Spleen (tissue), 11 donors: Measurements from ENCODE around the gene MRGPRD. TPM values are rescaled to one million over a fixed set of nuclear protein-coding genes. Genes with fewer than 3 reads are reported as not detected.
A peak's percentile ranks its signal among the peaks of the same experiment; 100 is the strongest.

Experiments used
- DNase-seq: peaks from one replicate; pipeline ENCODE4 v3.0.0-alpha.2; 2020
- H3K27ac ChIP-seq, 8 donors: fragments of 200-600 bp; sonication (generic) in 7 of 8; 1 replicate in 4 of 8; 2 replicates in 4 of 8; pipeline versions ENCODE4 v1.5.0 to v1.8.0; 2016 to 2021; ENCODE audit warnings: inconsistent platforms in 4 of 8, mild to moderate bottlenecking in 4 of 8, moderate library complexity in 1 of 8
- H3K27me3 ChIP-seq, 7 donors: fragments of 200-600 bp; sonication (generic) in 6 of 7; replicated peaks in 1 of 7; 1 replicate in 4 of 7; 2 replicates in 3 of 7; pipeline versions ENCODE4 v1.5.0 to v1.8.0; 2016 to 2021; ENCODE audit warnings: inconsistent platforms in 3 of 7, mild to moderate bottlenecking in 1 of 7
- H3K36me3 ChIP-seq, 6 donors: fragments of 200-600 bp; sonication (generic) in 5 of 6; 1 replicate in 4 of 6; 2 replicates in 2 of 6; pipeline versions ENCODE4 v1.5.0 to v1.8.0; 2016 to 2021; ENCODE audit warnings: inconsistent platforms in 2 of 6
- H3K4me1 ChIP-seq, 6 donors: fragments of 200-600 bp; sonication (generic) in 5 of 6; 1 replicate in 3 of 6; 2 replicates in 3 of 6; pipeline versions ENCODE4 v1.5.0 to v1.8.0; 2016 to 2021; ENCODE audit warnings: inconsistent platforms in 3 of 6
- H3K4me3 ChIP-seq, 8 donors: fragments of 200-600 bp; sonication (generic) in 7 of 8; 1 replicate in 4 of 8; 2 replicates in 4 of 8; pipeline versions ENCODE4 v1.5.0 to v1.8.0; 2016 to 2021; ENCODE audit warnings: inconsistent platforms in 4 of 8, mild to moderate bottlenecking in 4 of 8, moderate library complexity in 2 of 8
- H3K9me3 ChIP-seq, 8 donors: fragments of 200-600 bp; sonication (generic) in 7 of 8; 1 replicate in 4 of 8; 2 replicates in 4 of 8; pipeline versions ENCODE4 v1.5.0 to v1.8.0; 2016 to 2021; ENCODE audit warnings: inconsistent platforms in 4 of 8
- CTCF ChIP-seq, 11 experiments: fragments of 200-600 bp in 7 of 11; fragments of 450-650 bp in 4 of 11; sonication (generic) in 4 of 11; IDR thresholded peaks in 8 of 11; conservative IDR thresholded peaks in 3 of 11; 1 replicate in 7 of 11; 2 replicates in 4 of 11; pipeline versions ENCODE4 v1.4.0 to v1.8.0; 2016 to 2021; ENCODE audit warnings: antibody characterized with exemption in 11 of 11, inconsistent platforms in 4 of 11, mild to moderate bottlenecking in 1 of 11
- POLR2A ChIP-seq, 3 donors: fragments of 450-650 bp; IDR thresholded peaks; one replicate each; pipeline ENCODE4 v1.5.1; 2017; ENCODE audit warnings: antibody characterized with exemption in 3 of 3, mild to moderate bottlenecking in 1 of 3
- POLR2AphosphoS5 ChIP-seq, 3 donors: sonication (generic); formaldehyde crosslinking; IDR thresholded peaks; one replicate each; pipeline ENCODE4 v1.5.1; 2017; ENCODE audit warnings: antibody characterized with exemption in 3 of 3
- WGBS, 5 donors: extraction: QIAGEN DNeasy Blood & Tissue Kit in 3 of 5; methylation state at CpG; one replicate each; pipeline versions ENCODE4 v1.1.5 to v1.1.7; 2013 to 2018; 5-methylcytosine and 5-hydroxymethylcytosine counted together
- intact Hi-C: fragments of 100-400 bp; cut with DNase I; formaldehyde crosslinking; loops from one replicate; pipeline ENCODE4 v1.15.0; 2023; ENCODE audit warnings: low total_unique reads
- polyA plus RNA-seq, 3 donors: library from polyadenylated mRNA; stranded (reverse); fragments of 200-250 nt; gene quantifications; one replicate each; pipeline ENCODE4 v1.2.1, GENCODE V29; 2013
- total RNA-seq, 7 donors: library from RNA; depleted of rRNA in 3 of 7; stranded (reverse); fragments of >200 nt in 3 of 7; fragmentation: NEBNext Ultra II Directional in 4 of 7; extraction: Animal tissue kit (Norgen Biotek cat#: 25700) in 4 of 7; gene quantifications; one replicate each; pipeline versions ENCODE4 v1.1.0 to v1.2.1, GENCODE V29; 2016 to 2021
- donor health status: healthy with polysubstance abuse.
- donor health status: DM: no; HTN: no; CAD: no; lungs with moderate emphysema.
- donor health status: DM: no; HTN: no; CAD: no.
- donor health status: Bipolar disorder and iron deficiency.
- donor health status: healthy.
- donor health status: DM: no; HTN: no; CAD: no.
- donor health status: DM: yes; HTN: yes; CAD: no.

Gene MRGPRD
- total and polyA plus RNA-seq, 10 donors, result not detected

- Histone ChIP-seq H3K9me3 (no peaks in the 10 kb centered on the region), H3K27me3 (peaks cover 0 to 81% (median 57%) of the 10 kb centered on the region in 7 donors), H3K36me3 (peaks cover 0 to 14% (median 0%) of the 10 kb centered on the region in 6 donors), H3K27ac (peak overlapping the region in 7 of 8 donors; percentile 54 to 82 (median 75)), H3K4me1 (peaks cover 0 to 73% (median 34%) of the 10 kb centered on the region in 6 donors), H3K4me3 (no peak overlapping the region)
- intact Hi-C loops, result no loop called here
- TF ChIP-seq CTCF (IDR thresholded peaks at IDR 0.05 in 8 of 11, conservative IDR thresholded peaks at IDR 0.05 in 3 of 11) (no peak), POLR2AphosphoS5 (IDR thresholded peaks at IDR 0.05) (no peak), POLR2A (IDR thresholded peaks at IDR 0.05) (no peak)
- peak; percentile 56 for DNase-seq
- 62 to 73% (median 69%) methylated on average over 8 to 16 of the region's 16 CpGs for WGBS, 5 donors
Observed at GRCh38 chr11:69009441-69010211, 28.8 kb upstream of the MRGPRD start.

- intact Hi-C loops, result no loop called here
Observed at GRCh38 chr11:69008737-69009440, 28.1 kb upstream of the MRGPRD start.

GRCh38 chr11:69007975-69008381 lies 27.2 kb upstream of the MRGPRD start:
- Histone ChIP-seq H3K27ac (peak overlapping the region; percentile 19 to 82 (median 74)), H3K4me3 (no peak overlapping the region), H3K9me3 (no peaks in the 10 kb centered on the region), H3K36me3 (peaks cover 0 to 20% (median 0%) of the 10 kb centered on the region in 6 donors), H3K27me3 (peaks cover 0 to 81% (median 47%) of the 10 kb centered on the region in 7 donors), H3K4me1 (peaks cover 0 to 61% (median 18%) of the 10 kb centered on the region in 6 donors)
- TF ChIP-seq POLR2AphosphoS5 (IDR thresholded peaks at IDR 0.05) (peak in 2 of 3 donors; percentile 28 to 57), POLR2A (IDR thresholded peaks at IDR 0.05) (no peak)
- 63 to 80% (median 76%) methylated on average over 8 of the region's 8 CpGs for WGBS, 5 donors
- intact Hi-C loops, result no loop called here
- peak; percentile 43 for DNase-seq

More at GRCh38 chr11:69008737-69009440, 28.1 kb upstream of the MRGPRD start:
- Histone ChIP-seq H3K9me3 (no peaks in the 10 kb centered on the region), H3K27ac (peak overlapping the region; percentile 19 to 82 (median 74)), H3K4me1 (peaks cover 0 to 66% (median 28%) of the 10 kb centered on the region in 6 donors), H3K36me3 (peaks cover 0 to 18% (median 0%) of the 10 kb centered on the region in 6 donors), H3K27me3 (peaks cover 0 to 81% (median 56%) of the 10 kb centered on the region in 7 donors), H3K4me3 (peak overlapping the region in 1 of 8 donors; percentile 4)
- WGBS, 5 donors, result 65 to 76% (median 72%) methylated on average over 7 to 17 of the region's 17 CpGs
- no peak for TF ChIP-seq POLR2A (IDR thresholded peaks at IDR 0.05)
- TF ChIP-seq CTCF (IDR thresholded peaks at IDR 0.05 in 8 of 11, conservative IDR thresholded peaks at IDR 0.05 in 3 of 11), result no peak
- peak; percentile 26 to 57 (median 56) for TF ChIP-seq POLR2AphosphoS5 (IDR thresholded peaks at IDR 0.05)
- DNase-seq, result peak; percentile 66

- peaks cover 0 to 20% (median 0%) of the 10 kb centered on the region in 6 donors for H3K36me3 ChIP-seq
- no peaks in the 10 kb centered on the region for H3K9me3 ChIP-seq
- no peak for DNase-seq
- no peak overlapping the region for H3K4me3 ChIP-seq
- 84 to 92% (median 84%) methylated on average over 12 of the region's 12 CpGs for WGBS, 5 donors
- TF ChIP-seq POLR2AphosphoS5 (IDR thresholded peaks at IDR 0.05) (no peak), POLR2A (IDR thresholded peaks at IDR 0.05) (no peak), CTCF (IDR thresholded peaks at IDR 0.05 in 8 of 11, conservative IDR thresholded peaks at IDR 0.05 in 3 of 11) (no peak)
- peaks cover 0 to 81% (median 35%) of the 10 kb centered on the region in 7 donors for H3K27me3 ChIP-seq
- intact Hi-C loops, result no loop called here
- no peak overlapping the region for H3K27ac ChIP-seq
- peaks cover 0 to 58% (median 21%) of the 10 kb centered on the region in 6 donors for H3K4me1 ChIP-seq
Observed at GRCh38 chr11:69006816-69007215, 26.0 kb upstream of the MRGPRD start.
